HPDE6-E6E7 (cell line): ENCODE measurements around the gene PHC1.

Source experiments
- DNase-seq: peaks from one replicate; pipeline ENCODE4 v3.0.0; 2011; ENCODE audit warnings: missing footprints; ENCODE audit errors: extremely low spot score

The PHC1 gene

GRCh38 chr12:8950221-8950527, 35.9 kb downstream of the PHC1 start:
- no peak for DNase-seq

- DNase-seq, result no peak
Observed at GRCh38 chr12:8950702-8951478, 36.6 kb downstream of the PHC1 start.

GRCh38 chr12:8951744-8952143, 37.4 kb downstream of the PHC1 start:
- no peak for DNase-seq

- DNase-seq, result no peak
Observed at GRCh38 chr12:8953773-8954402, 39.6 kb downstream of the PHC1 start.

- DNase-seq, result no peak
Observed at GRCh38 chr12:8956073-8956472, 41.8 kb downstream of the PHC1 start.

GRCh38 chr12:8956772-8957171, 42.5 kb downstream of the PHC1 start:
- no peak for DNase-seq

GRCh38 chr12:8957561-8957960, 43.3 kb downstream of the PHC1 start:
- no peak for DNase-seq

GRCh38 chr12:8958066-8958465, 43.8 kb downstream of the PHC1 start:
- no peak for DNase-seq

- DNase-seq, result no peak
Observed at GRCh38 chr12:8960176-8960575, 45.9 kb downstream of the PHC1 start.

- no peak for DNase-seq
Observed at GRCh38 chr12:8968761-8969160, 54.5 kb downstream of the PHC1 start.

GRCh38 chr12:8969861-8970411, 55.6 kb downstream of the PHC1 start:
- no peak for DNase-seq

GRCh38 chr12:8970432-8970831, 56.1 kb downstream of the PHC1 start:
- no peak for DNase-seq

GRCh38 chr12:8980137-8980536, 65.8 kb downstream of the PHC1 start:
- DNase-seq, result no peak

- DNase-seq, result no peak
Observed at GRCh38 chr12:8985213-8985754, 71.0 kb downstream of the PHC1 start.

- no peak for DNase-seq
Observed at GRCh38 chr12:8987163-8987562, 72.9 kb downstream of the PHC1 start.

- no peak for DNase-seq
Observed at GRCh38 chr12:8987685-8988084, 73.4 kb downstream of the PHC1 start.

GRCh38 chr12:8989413-8989812, 75.1 kb downstream of the PHC1 start, which contains the start of gene KLRG1:
Gene KLRG1, plus strand, starts transcription at chr12:8989546. Its CDS starts 90 bp downstream, at chr12:8989636.
- DNase-seq, result no peak
